GM20431 (cell line): ENCODE data around the gene MARK4.
"Not testable (repeated sequence)": the region's sequence is repeated elsewhere in the genome, so short reads cannot be mapped to it uniquely, and the experiment has no call there.

Experiments used
- in situ Hi-C: fragments of 300-500 bp; cut with MseI, MboI; formaldehyde crosslinking; loops from one replicate; pipeline ENCODE4 v1.15.0; 2020; ENCODE audit warnings: low sequenced_read_pairs; ENCODE audit not compliant: unreplicated experiment

The MARK4 gene

DNA sequence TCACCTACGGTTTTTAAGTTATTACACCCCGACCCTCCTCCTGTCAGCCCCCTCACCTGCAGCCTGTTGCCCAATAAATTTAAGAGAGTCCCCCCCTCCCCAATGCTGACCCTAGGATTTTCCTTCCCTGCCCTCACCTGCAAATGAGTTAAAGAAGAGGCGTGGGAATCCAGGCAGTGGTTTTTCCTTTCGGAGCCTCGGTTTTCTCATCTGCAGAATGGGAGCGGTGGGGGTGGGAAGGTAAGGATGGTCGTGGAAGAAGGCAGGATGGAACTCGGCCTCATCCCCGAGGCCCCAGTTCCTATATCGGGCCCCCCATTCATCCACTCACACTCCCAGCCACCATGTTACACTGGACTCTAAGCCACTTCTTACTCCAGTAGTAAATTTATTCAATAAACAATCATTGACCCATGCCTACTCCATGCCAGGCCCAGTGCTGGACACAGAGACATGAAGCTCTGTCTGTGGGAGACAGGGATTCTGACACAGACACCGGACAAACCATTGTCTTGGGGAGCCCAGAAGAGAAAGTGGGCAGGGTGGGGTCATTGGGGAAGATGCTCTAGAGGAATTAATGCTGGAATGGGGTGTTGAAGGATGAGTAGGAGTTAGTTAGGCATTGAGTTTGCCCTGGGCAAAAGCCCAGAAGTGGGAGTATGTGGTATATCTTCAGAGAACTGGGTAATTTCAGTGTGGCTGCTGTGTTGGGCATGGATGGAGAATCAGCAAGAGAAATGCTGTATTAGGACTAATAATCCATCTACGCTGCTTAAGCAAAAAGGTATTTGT, 52.4 kb downstream of the MARK4 start:
- in situ Hi-C loops: no loop called here

DNA sequence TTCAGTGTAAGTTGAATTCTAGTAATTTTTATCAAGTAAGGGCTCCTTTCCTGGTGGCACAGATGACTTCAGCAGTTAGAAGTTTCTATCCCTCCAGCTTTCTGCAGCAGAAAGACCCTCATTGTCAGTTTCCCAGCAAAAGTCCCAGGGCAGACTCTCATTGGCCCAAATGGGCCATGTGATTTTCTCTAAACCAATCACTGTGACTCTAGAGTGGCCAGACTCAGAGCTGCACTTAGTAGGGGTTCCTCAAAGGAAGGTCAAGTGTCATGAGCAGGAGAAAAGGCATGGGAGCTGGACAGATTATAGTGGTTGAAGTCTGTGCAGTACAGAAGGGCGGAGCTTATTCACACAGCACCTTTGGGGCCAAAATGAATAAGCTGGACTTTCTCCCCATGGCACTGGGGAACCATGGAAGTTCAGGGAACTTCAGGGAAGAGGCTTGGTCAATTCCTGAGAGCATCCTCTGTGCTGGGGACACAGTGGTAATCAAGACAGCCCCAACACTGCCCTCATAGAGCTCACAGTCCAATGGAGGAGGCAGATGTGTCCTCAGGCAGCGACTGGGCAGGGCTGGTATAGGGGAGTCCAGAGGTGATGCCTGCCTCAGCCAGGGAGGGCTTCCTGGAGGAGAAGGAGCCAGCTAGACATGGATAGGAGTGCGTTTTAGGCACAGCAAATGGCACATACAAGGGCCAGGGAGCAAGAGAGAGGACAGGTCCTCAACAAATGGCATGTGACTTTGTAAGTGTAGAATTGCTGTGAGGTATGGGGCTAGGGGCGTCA, 53.3 kb downstream of the MARK4 start:
- in situ Hi-C loops: no loop called here

DNA sequence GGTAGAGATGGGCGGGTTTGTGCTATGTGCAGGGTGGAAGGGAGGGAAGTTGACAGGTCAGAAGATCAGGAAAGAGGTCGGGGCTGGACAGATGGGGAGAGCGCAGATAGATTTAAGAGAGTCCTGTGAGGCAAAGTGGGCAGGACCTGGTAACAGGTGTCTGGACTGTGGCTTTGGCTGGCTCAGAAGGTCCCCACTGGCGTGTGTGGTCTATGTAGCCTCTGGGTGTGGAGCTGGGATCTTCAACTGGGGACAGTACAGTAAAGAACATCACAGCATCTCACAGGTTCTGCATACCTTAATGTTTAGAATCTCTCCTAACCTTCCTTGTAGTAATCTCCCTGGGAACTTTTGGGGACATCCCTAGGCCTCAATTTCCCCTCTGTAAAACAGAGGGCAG, 53.9 kb downstream of the MARK4 start:
- in situ Hi-C loops: no loop called here

DNA sequence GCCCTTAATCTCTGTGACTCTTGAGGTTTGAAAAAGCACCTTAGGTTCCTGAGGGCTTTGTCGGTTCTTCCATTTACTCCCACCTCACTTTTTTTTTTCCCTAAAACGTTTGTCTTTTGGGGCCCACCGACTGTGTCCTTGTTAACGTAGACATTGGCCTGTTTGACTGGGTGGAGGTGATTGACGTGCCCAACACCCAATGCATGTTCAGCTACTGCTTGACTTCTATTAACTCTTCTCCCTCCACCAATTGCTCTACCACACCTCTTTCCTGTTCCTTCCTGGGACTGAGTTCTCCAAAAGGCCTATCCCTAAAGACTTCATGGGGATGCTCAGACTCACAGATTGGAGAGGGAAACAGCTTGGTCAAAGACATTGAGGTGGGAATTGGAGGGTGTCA, 54.4 kb downstream of the MARK4 start:
- in situ Hi-C loops: no loop called here

- in situ Hi-C loops: no loop called here
These were observed 55.0 kb downstream of the MARK4 start for GRCh38 chr19:45306040-45306439.

- in situ Hi-C loops: no loop called here
These were observed 55.5 kb downstream of the MARK4 start for GRCh38 chr19:45306518-45307027.

GRCh38 chr19:45307361-45307760, 56.3 kb downstream of the MARK4 start:
- in situ Hi-C loops: no loop called here

GRCh38 chr19:45309322-45309721, 58.3 kb downstream of the MARK4 start:
- in situ Hi-C loops: not testable (repeated sequence)

- in situ Hi-C loops: no loop called here
These were observed 60.5 kb downstream of the MARK4 start for GRCh38 chr19:45311621-45312020.

GRCh38 chr19:45312285-45312684, 61.2 kb downstream of the MARK4 start:
- in situ Hi-C loops: not testable (repeated sequence)

DNA sequence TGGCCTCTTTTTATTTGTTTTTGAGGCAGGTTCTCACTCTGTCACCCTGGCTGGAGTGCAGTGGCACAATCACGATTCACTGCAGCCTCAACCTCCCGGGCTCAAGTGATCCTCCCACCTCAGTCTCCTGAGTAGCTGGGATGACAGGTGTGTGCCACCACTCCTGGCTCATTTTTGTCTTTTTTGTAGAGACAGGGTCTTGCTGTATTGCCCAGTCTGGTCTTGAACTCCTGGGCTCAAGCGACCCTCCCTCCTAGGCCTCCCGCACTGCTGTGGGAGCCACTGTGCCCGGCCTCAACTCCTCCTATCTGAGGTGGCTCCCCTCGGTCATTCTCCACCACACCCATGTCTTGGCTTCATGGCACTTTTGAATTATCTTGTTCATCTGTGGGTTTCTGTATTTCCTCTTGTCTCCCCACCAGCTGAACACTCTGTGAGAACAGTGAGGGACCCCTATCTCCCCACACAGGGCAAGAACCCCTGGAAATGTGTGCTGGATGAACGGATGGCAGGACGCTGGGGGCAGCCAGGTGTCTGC, 63.7 kb downstream of the MARK4 start:
- in situ Hi-C loops: no loop called here

- in situ Hi-C loops: no loop called here
These were observed 64.2 kb downstream of the MARK4 start for GRCh38 chr19:45315304-45315703.

DNA sequence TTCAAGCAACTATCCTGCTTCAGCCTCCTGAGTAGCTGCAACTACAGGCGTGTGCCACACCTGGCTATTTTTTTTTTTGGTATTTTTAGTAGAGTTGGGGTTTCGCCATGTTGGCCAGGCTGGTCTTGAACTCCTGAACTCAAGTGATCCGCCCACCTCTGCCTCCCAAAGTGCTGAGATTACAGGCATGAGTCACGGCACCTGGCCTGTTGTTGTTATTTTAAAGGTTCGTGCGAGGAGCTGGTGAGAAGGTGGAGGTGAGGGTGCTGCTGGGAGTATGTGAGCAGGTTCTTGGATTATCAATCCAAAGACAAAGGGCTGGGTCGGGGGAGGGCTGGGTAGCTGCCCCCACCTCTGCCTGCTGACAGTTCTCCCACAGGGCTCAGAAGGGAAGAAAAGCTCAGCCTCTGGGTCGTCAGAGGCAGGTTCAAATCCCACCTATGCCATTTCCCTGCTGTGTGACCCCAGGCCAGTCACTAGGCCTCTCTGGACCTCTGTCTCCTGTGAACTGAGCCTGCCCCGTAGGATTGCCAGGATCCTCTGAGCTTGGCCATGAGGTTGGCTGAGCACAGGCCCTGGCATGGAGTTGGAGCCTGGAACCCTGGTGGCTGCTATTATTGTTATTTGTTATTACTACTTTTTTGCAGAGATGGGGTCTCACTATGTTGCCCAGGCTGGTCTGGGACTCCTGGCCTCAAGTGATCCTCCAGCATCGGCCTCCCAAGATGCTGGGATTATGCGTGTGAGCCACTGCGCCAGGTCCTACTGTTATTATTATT, 70.1 kb downstream of the MARK4 start:
- in situ Hi-C loops: no loop called here

DNA sequence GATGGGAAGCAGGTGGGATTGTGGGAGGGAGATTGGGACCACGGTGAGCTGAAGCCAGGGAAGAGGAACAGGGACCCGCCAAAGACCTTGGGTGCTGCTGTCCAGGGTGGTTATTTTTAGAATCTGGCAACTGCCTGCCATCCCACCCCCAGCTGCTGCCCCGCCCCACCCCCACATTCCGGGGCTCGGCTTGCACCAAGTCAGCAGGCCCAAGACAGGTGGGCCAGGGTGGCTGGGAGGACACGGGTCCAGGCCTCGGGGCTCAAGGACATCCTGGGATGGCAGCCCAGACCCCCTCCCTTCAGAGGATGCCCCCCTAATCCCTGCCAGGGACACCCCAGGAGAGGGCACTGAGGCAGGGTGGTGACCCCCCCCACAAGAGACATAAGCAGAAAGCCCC, 70.8 kb downstream of the MARK4 start:
- in situ Hi-C loops: no loop called here

DNA sequence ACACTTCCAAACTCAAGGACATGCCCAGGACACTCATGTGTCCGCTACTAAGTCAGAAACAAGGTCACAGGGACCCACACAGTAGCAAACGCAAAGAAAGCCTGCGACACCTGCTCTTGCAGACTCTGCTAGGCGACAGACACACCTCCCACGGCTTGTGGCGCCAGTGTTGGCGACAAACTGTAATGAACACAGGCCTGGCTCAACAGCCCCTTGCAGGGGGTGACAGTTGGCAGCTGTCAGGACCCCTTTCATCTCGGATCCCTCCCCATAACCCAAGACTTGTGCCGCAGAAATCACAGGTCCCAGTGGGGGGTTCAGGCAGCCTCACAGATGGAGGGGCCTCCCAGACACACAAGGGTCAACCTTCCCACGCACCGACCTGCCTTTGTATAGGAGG, 71.2 kb downstream of the MARK4 start:
- in situ Hi-C loops: no loop called here

- in situ Hi-C loops: no loop called here
These were observed 71.7 kb downstream of the MARK4 start, which contains the start of gene CKM for GRCh38 chr19:45322744-45323281. CKM (minus strand) TSS chr19:45322875; CDS start chr19:45319713, 3,162 bp downstream.

- in situ Hi-C loops: no loop called here
These were observed 72.6 kb downstream of the MARK4 start for GRCh38 chr19:45323671-45324081.

DNA sequence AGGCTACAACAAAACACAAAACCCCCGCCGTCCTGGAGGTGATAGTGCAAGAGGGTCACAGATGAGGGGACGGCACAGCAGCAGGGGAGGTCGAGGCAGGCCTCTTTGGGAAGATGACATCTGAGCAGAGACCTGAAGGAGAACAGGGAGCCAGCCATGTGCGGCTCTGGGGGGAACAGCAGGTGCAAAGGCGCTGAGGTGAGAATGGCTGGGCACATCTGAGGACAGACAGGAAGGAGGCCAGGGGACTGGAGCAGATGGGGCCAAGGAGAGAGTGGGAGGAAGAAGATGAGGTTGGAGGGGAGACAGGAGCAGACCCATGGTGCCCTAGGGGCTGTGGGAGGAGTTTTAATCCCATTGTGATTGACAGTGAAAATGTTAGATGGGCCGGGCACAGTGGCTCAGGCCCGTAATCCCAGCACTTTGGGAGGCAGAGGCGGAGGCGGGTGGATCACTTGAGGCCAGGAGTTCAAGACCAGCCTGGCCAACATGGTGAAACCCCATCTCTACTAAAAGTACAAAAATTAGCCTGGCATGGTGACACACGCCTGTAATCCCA, 73.4 kb downstream of the MARK4 start:
- in situ Hi-C loops: no loop called here

DNA sequence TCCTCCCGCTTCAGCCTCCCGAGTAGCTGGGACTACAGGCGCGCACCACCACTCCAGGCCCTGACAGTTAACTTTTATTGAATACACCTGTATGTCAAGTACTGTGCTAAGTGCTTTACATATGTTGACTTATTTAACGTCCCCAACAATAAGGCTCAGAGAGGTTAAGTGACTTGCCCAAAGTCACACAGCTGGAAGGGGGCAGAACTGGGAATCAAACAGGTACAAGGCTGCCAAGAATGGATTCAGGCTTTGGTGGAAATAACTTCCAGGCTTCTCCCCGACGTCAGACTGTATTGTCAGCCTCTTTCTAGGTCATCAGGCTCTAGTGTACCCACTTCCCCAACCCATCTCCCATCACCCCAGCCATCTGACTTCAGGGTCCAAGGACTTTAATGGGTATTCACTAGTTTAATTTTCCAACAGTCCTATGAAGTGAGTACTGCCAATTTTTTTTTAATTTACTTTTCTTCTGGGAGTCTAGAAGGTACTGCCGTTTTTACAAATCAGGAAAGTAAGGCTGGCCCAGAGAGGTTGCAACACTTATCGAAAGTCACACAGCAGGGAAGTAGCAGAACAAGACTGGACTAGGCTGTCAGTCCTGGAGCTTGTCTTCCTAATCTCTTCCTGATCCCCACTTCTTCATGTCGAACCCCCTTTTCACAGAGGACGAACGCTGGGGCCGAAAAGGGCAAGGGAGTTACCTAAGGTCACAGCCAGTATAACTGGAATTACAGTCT, 76.5 kb downstream of the MARK4 start:
- in situ Hi-C loops: no loop called here
